Ascending aorta (tissue), 2 donors: ENCODE results near the gene FBXL5. TPM values are rescaled to one million over a fixed set of nuclear protein-coding genes. Genes with fewer than 3 reads are reported as not detected.

Experiments
- DNase-seq, 2 donors: peaks; one replicate each; pipeline ENCODE4 v3.0.0-alpha.2; 2019; ENCODE audit warnings: low spot score in 2 of 2
- H3K27ac ChIP-seq, 2 donors: fragments of 200-600 bp; sonication (generic); one replicate each; pipeline ENCODE4 v1.5.1; 2016 to 2017; ENCODE audit warnings: mild to moderate bottlenecking in 1 of 2
- H3K27me3 ChIP-seq: fragments of 200-600 bp; sonication (generic); one replicate; pipeline ENCODE4 v1.5.1; 2017
- H3K36me3 ChIP-seq, 2 donors: fragments of 200-600 bp; sonication (generic); one replicate each; pipeline ENCODE4 v1.5.1; 2016
- H3K4me1 ChIP-seq, 2 donors: fragments of 200-600 bp; sonication (generic); one replicate each; pipeline ENCODE4 v1.5.1; 2016 to 2017; ENCODE audit warnings: mild to moderate bottlenecking in 1 of 2
- H3K4me3 ChIP-seq, 2 donors: fragments of 200-600 bp; sonication (generic); one replicate each; pipeline ENCODE4 v1.5.1; 2016 to 2017; ENCODE audit warnings: mild to moderate bottlenecking in 1 of 2
- H3K9me3 ChIP-seq, 2 donors: fragments of 200-600 bp; sonication (generic); one replicate each; pipeline ENCODE4 v1.5.1; 2016
- CTCF ChIP-seq, 3 experiments: fragments of 200-600 bp in 2 of 3; fragments of 450-650 bp in 1 of 3; sonication (generic) in 2 of 3; IDR thresholded peaks; one replicate each; pipeline ENCODE4 v1.5.1; 2016 to 2019; ENCODE audit warnings: antibody characterized with exemption in 3 of 3, mild to moderate bottlenecking in 1 of 3, moderate library complexity in 1 of 3
- intact Hi-C: fragments of 100-400 bp; cut with DNase I; formaldehyde crosslinking; loops from one replicate; pipeline ENCODE4 v1.15.1; 2023
- total RNA-seq: library from RNA; depleted of rRNA; stranded (reverse); fragments of >200 nt; gene quantifications from one replicate; pipeline ENCODE4 v1.1.0, GENCODE V29; 2016

The FBXL5 gene
- total RNA-seq, 1 donor from 2014 or later, result 59.0 TPM

- H3K4me3 ChIP-seq, result no peak overlapping the region
- intact Hi-C loops, result no loop called here
These were observed 40.6 kb upstream of the FBXL5 start for GRCh38 chr4:15695729-15696128.

DNA sequence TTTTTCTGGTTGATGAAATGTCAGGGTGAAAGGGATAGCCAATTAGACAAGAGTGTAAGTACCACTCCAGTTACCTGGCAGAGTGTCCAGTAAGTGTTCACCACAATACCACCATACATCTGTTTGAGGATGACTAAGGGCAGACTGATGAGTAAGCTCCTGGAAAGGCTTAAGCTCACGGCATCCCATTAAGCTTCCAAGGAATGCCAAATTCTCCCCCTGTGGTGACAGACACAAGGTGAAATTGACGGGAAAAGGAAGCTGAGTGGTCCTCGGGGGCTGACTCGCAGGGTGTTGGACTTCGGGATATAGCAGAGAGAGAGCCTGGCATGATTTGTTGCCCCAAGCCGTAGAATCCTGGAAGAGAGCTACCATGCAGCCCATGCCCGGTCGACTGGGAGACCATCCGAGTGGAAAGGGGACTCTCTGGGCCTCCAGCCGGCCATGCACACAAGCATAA, 40.1 kb upstream of the FBXL5 start:
- Histone ChIP-seq H3K4me1 (peaks cover 0 to 4% of the 10 kb centered on the region in 2 donors), H3K9me3 (no peaks in the 10 kb centered on the region), H3K36me3 (no peaks in the 10 kb centered on the region), H3K4me3 (no peak overlapping the region), H3K27me3 (no peaks in the 10 kb centered on the region), H3K27ac (no peak overlapping the region)
- intact Hi-C loops, result no loop called here
- no peak for TF ChIP-seq CTCF (IDR thresholded peaks at IDR 0.05)
- no peak for DNase-seq

More at GRCh38 chr4:15695729-15696128, 40.6 kb upstream of the FBXL5 start:
- no peak for DNase-seq
- Histone ChIP-seq H3K27me3 (no peaks in the 10 kb centered on the region), H3K27ac (no peak overlapping the region), H3K9me3 (no peaks in the 10 kb centered on the region), H3K36me3 (no peaks in the 10 kb centered on the region), H3K4me1 (no peaks in the 10 kb centered on the region)
- TF ChIP-seq CTCF (IDR thresholded peaks at IDR 0.05), result no peak

DNA sequence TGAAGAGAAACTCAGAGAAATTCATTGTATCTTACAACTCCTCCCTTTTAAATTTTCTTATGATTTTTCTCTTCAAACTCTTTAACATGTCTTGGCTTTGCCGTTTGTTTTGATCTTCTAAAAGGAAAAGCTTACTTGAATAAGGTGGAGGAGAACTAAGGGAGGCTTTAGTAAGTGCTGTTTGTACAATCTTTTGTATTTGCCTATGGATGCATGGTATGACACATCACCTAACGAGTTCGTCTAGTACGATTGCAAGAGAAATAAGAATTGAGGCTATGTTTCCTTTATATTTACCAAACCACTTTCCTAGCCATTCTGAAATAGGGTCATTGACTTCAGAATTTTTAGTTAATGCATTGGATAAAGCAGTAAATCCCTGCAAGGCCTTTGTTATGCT, 39.3 kb upstream of the FBXL5 start:
- Histone ChIP-seq H3K36me3 (no peaks in the 10 kb centered on the region), H3K27me3 (no peaks in the 10 kb centered on the region), H3K4me1 (peaks cover 0 to 5% of the 10 kb centered on the region in 2 donors), H3K9me3 (no peaks in the 10 kb centered on the region), H3K27ac (no peak overlapping the region), H3K4me3 (no peak overlapping the region)
- no peak for DNase-seq
- intact Hi-C loops, result no loop called here
- TF ChIP-seq CTCF (IDR thresholded peaks at IDR 0.05), result no peak

- no peak for TF ChIP-seq CTCF (IDR thresholded peaks at IDR 0.05)
- Histone ChIP-seq H3K4me3 (no peak overlapping the region), H3K4me1 (peaks cover 0 to 5% of the 10 kb centered on the region in 2 donors), H3K36me3 (peaks cover 0 to 14% of the 10 kb centered on the region in 2 donors), H3K9me3 (no peaks in the 10 kb centered on the region), H3K27me3 (no peaks in the 10 kb centered on the region), H3K27ac (no peak overlapping the region)
- intact Hi-C loops, result no loop called here
- no peak for DNase-seq
These were observed 37.4 kb upstream of the FBXL5 start for GRCh38 chr4:15692602-15693001.

- Histone ChIP-seq H3K4me1 (peaks cover 0 to 5% of the 10 kb centered on the region in 2 donors), H3K27ac (no peak overlapping the region), H3K4me3 (no peak overlapping the region), H3K9me3 (no peaks in the 10 kb centered on the region), H3K36me3 (peaks cover under 1 to 23% of the 10 kb centered on the region in 2 donors), H3K27me3 (no peaks in the 10 kb centered on the region)
- no peak for DNase-seq
- no peak for TF ChIP-seq CTCF (IDR thresholded peaks at IDR 0.05)
- intact Hi-C loops, result no loop called here
These were observed 36.4 kb upstream of the FBXL5 start for GRCh38 chr4:15691346-15692135.
